Adrenal gland (tissue), 5 donors: ENCODE data around the gene MBD2.

Experiments
- CTCF ChIP-seq, 6 experiments: fragments of 450-650 bp in 4 of 6; fragments of 200-600 bp in 2 of 6; sonication (generic) in 1 of 6; IDR thresholded peaks; 1 replicate in 5 of 6; 2 replicates in 1 of 6; pipeline versions ENCODE4 v1.5.1 to v1.8.0; 2016 to 2021; ENCODE audit warnings: antibody characterized with exemption in 6 of 6, mild to moderate bottlenecking in 2 of 6, moderate library complexity in 1 of 6
- POLR2A ChIP-seq, 2 donors: fragments of 450-650 bp; IDR thresholded peaks; one replicate each; pipeline ENCODE4 v1.6.1; 2017; ENCODE audit warnings: antibody characterized with exemption in 2 of 2, mild to moderate bottlenecking in 2 of 2, moderate library complexity in 1 of 2
- donor health status: DM: no; HTN: no; CAD: no.

GRCh38 chr18:54162431-54162830 is 62.0 kb downstream of the MBD2 start:
- TF ChIP-seq CTCF (IDR thresholded peaks at IDR 0.05) (no peak), POLR2A (IDR thresholded peaks at IDR 0.05) (no peak)
